ENCODE data around the gene GLOD5.

The GLOD5 gene

DNA sequence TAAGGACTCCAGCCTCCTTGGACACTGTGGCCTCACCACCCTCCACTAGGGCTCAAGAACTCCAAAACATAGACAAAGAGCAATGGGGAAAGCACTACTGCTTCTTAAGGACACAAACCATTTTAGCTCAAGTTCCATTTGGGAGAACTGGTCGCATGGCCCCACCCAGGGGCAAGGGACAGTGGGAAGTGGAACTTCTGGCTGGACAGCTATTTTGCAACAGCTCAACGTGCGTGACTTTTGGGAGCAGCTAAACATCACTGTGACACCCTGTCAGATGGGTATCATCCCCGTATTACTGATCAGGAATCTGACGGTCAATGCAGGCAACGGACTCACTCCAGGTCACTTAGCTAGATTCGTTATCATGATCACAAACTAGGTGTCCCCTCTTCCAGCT, 9.0 kb upstream of the GLOD5 start:
- DNase-seq (ENCODE audit: low read depth, low spot score), result no peak

DNA sequence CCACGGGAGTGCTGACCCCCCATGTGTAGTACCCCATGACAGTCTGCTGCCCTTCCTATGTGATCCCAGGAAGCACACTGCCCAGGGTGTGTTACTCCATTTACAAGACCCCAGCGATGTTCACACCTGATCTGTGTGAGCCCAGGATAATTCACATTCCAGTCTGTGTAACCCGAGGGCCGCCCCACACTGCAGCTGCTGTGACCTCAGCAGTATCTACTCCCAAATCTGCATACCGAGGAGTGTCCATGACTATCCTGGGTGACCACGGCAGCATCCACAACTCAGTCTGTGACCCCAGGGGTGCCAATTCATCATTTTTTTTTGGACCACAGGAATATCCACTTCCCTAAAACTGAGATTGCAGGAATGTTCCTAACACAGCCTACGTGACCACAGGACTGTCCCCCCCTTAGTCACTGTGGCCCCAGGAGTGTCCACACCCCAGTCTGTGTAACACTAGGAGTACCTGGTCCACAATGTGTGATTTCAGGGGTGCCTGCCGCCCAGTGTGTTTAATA, 7.8 kb upstream of the GLOD5 start:
- no peak overlapping the region for H3K27ac ChIP-seq
- DNase-seq (ENCODE audit: low read depth, low spot score), result no peak

More for the DNA sequence above, 9.0 kb upstream of the GLOD5 start:
- H3K27ac ChIP-seq, result no peak overlapping the region

DNA sequence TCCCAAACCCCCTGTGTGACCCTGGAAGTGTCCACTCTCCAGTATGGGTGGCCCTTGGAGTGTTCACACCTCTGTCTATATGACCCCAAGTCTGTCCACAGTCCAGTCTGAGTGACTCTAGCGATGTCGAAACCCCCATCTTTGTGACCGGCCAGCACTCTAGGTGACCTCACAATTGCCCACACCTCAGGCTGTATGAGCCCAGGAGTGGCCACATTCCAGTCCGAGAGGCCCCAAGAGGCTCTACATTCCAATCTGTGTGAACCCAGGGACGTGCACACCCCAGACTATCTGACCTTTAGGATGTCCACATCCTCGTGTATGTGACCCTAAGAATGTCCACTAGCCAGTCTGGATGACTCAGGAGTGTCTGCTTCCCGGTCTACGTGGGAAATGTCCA, 7.3 kb upstream of the GLOD5 start:
- DNase-seq (ENCODE audit: low read depth, low spot score), result no peak

GRCh38 chrX:48769230-48769629, 7.7 kb downstream of the GLOD5 start:
- H3K27ac ChIP-seq, result no peak overlapping the region
- no peak for DNase-seq (ENCODE audit: low read depth, low spot score)

More for the DNA sequence above, 7.3 kb upstream of the GLOD5 start:
- no peak overlapping the region for H3K27ac ChIP-seq

DNA sequence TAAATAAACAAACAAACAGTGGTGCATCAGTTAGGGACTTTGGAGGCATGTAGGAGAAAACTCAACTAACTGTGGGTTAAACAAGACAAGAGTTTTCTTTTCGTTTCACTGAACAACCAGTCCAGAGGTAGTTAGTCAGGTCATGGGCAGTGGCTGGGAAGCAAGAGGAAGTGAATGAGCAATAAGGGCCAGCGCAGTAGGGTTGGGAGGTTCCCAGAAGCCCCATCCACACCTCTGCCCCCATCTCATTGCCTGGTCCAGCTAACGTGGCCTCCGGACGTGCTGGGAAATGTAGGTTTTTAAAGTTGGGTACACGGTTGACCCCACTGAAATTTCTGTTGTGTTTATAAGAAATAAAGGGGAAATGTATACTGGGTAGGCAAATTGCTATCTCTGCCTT, 8.7 kb downstream of the GLOD5 start:
- DNase-seq (ENCODE audit: low read depth, low spot score), result no peak

GRCh38 chrX:48772602-48773001, 11.1 kb downstream of the GLOD5 start:
- H3K27ac ChIP-seq, result no peak overlapping the region
- DNase-seq (ENCODE audit: low read depth, low spot score), result no peak

More for the DNA sequence above, 8.7 kb downstream of the GLOD5 start:
- H3K27ac ChIP-seq, result no peak overlapping the region

GRCh38 chrX:48776818-48777439, 15.4 kb downstream of the GLOD5 start:
- no peak for DNase-seq (ENCODE audit: low read depth, low spot score)
- H3K27ac ChIP-seq, result no peak overlapping the region

DNA sequence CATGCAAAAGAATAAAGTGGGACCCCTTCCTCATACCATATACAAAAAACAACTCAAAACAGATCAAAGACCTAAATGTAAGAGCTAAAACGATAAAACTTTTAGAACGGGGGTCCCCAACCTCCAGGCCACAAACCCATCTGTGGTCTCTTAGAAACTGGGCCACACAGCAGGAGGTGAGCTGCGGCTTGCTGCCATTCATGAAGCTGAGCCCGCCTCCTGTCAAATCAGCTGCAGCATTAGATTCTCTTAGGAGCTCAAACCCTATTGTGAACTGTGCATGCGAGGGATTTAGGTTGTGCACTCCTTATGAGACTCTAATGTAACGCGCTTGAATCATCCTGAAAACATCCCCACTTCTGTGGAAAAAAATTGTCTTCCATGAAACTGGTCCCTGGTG, 17.9 kb downstream of the GLOD5 start:
- no peak for DNase-seq (ENCODE audit: low read depth, low spot score)
- no peak overlapping the region for H3K27ac ChIP-seq

DNA sequence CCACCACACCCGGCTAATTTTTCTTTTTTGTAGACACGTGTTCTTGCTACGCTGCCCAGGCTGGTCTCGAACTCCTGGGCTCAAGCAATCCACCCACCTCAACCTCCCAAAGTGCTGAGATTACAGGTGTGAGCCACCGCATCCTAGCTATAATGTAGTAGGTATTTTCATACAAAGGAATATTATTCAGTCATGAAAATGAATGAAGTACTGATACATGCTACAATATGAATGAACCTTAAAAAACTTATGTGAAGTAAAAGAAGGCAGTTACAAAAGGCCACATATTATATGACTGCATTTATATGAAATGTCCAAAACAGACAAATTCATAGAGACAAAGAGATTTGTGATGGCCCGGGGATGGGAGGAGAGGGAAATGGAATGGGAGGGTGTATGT, 20.2 kb downstream of the GLOD5 start:
- no peak for DNase-seq (ENCODE audit: low read depth, low spot score)
- H3K27ac ChIP-seq, result no peak overlapping the region

GRCh38 chrX:48782216-48782615, 20.7 kb downstream of the GLOD5 start:
- no peak overlapping the region for H3K27ac ChIP-seq
- DNase-seq (ENCODE audit: low read depth, low spot score), result no peak

DNA sequence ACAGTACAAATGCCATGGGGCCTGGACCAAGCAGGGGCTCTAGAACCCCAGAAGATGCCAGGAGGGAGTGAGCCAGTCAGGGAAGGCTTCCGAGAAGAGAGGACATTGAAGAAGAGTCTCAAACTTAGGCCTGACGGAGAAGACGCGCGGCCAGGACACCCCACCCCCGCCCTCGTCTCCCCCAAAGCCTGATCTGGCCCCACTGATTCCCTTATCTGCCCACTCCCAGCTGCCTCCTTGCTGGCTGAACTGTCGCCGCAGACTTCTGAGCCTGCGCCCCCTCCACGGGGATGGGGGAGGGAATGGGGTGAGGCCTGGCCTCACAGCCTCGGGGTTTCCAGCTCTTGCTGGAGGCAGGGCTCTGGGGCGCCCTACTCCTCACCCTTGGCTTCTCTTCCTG, 21.2 kb downstream of the GLOD5 start:
- DNase-seq (ENCODE audit: low read depth, low spot score), result no peak
- H3K27ac ChIP-seq, result no peak overlapping the region

DNA sequence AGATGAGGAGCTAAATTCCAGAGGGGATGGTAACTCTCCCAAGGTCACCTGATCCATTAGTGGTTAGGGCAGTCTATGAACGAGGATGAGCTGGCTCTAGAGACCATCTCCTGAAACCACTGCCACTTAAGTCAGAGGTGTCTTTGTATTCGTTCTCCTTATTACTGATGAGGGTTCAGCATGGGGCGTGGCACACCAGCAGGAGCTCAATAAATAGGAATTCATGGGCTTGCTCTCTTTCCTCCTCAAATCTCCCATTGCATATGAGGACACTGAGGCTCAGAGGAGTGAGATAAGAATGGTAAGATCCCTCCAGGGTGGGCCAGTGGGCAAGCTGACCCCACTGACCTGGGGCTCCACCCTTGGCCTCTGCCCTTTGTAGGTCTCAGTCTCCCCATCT, 23.2 kb downstream of the GLOD5 start:
- H3K27ac ChIP-seq, result no peak overlapping the region
- DNase-seq (ENCODE audit: low read depth, low spot score), result no peak

DNA sequence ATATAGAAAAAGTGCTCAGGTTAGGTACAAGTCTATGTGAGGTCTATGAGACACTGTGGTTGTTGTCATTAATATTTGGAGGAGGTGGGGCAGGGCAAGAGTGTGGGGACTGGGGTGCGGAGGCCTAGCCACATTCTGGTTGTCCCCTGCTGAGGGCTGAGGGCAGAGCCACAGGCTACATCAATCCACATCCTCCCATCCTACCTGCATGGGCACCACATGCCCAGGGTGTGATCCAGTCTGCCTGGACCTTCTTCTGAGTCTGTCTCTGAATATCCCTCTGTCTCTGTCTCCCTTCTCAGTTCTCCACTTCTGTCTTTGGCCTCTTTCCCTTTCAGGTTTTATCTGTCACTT, 23.6 kb downstream of the GLOD5 start:
- DNase-seq (ENCODE audit: low read depth, low spot score), result no peak
- no peak overlapping the region for H3K27ac ChIP-seq

DNA sequence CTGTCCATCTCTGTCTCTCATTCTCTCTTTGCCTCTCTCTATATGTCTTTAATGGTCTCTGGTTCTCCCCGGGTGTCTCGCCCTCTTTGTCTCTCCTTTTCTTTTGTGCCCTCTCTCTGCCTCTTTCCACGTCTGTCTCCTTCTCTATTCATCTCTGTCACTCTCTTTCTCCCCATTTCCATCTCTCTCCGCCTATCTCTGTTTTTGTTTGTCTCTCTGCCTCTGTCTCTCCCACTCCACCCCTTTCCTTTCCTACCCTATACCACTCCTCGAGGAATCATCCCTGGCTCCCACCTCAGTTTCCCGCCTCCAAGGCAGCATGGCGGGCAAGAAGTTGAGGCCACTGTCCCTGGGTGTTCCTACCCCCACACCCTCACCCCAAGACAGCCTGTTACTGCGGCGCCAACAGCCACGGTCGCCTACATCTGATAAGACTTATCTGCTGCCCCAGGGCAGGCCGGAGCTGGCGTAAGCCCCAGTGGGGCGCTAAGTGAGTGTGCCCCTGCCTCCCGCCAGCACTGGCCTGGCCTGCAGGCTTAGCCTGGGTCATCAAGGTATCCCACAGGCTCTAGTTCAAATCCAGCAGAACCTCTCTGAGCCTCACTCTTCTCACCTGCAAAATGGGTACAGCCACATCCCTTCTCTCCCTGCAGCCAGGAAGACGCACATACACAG, 24.1 kb downstream of the GLOD5 start:
- DNase-seq (ENCODE audit: low read depth, low spot score), result no peak
- H3K27ac ChIP-seq, result no peak overlapping the region

DNA sequence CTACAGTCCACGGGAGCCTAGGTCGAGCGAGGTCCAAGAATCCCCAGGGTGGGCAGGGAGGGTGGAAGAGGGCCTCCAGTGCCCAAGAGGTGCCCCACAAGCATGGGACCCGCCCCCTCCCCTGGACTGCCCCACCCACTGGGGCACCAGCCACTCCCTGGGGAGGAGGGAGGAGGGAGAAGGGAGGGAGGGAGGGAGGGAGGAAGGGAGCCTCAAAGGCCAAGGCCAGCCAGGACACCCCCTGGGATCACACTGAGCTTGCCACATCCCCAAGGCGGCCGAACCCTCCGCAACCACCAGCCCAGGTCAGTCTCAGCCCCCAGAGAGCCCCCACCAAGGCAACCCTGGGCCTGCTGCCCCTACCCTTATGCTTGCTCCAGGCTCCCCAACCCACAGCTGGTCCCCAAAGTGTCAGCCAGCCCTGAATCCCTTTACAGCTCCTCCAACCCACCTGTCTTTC, 24.8 kb downstream of the GLOD5 start, which contains the start of gene GATA1:
Gene GATA1 (plus strand): TSS at position 250 of the 460 bp plus-strand sequence. CDS start 4,520 bp downstream, outside the sequence.
- no peak for DNase-seq (ENCODE audit: low read depth, low spot score)
- H3K27ac ChIP-seq, result no peak within 1 kb of the TSS

- no peak overlapping the region for H3K27ac ChIP-seq
- DNase-seq (ENCODE audit: low read depth, low spot score), result no peak
Observed at GRCh38 chrX:48786825-48787504, 25.4 kb downstream of the GLOD5 start.

DNA sequence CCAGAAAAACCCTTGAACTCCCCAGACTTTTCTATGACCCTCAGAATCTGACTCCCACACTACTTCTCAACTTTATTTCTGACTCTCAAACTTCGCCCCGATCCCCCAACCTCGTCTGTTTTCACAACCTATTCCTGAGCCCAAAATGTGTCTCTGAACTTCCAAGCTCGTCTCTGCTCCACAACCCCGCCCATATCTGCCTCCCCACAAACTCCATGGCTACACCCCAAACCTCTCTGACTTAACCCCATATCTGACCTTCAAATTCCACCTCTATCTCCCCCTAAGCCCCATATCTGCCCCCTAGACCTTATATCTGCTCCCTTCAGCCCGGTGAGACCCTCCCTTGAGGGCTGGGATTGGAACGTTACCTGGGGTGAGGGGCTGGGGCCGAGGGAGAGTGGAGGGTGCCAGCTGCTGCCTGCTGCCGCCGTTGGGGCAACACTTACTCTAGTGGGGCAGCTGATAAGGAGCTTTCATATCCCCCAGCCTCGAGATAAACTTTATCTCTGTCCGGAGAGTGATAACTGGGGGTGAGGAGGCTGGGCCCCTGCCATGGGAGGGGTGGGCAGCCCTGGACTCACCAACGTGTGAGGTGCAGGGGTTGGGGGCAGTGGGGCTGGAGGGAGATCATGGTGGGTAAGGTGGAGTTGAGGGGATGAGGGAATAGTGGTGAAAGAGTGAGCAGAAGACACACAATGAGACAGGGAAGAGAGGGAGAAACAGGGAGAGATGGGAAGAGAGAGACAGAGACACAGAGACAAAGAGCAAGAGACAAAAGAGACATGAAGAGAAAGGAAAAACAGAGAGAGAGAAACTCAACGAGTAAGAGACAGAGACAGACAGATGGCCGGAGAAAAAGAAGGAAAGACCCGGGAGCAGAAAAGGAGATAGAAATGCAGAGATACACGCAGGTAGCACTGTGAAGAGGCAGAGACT, 26.2 kb downstream of the GLOD5 start:
- no peak overlapping the region for H3K27ac ChIP-seq
- DNase-seq (ENCODE audit: low read depth, low spot score), result no peak

DNA sequence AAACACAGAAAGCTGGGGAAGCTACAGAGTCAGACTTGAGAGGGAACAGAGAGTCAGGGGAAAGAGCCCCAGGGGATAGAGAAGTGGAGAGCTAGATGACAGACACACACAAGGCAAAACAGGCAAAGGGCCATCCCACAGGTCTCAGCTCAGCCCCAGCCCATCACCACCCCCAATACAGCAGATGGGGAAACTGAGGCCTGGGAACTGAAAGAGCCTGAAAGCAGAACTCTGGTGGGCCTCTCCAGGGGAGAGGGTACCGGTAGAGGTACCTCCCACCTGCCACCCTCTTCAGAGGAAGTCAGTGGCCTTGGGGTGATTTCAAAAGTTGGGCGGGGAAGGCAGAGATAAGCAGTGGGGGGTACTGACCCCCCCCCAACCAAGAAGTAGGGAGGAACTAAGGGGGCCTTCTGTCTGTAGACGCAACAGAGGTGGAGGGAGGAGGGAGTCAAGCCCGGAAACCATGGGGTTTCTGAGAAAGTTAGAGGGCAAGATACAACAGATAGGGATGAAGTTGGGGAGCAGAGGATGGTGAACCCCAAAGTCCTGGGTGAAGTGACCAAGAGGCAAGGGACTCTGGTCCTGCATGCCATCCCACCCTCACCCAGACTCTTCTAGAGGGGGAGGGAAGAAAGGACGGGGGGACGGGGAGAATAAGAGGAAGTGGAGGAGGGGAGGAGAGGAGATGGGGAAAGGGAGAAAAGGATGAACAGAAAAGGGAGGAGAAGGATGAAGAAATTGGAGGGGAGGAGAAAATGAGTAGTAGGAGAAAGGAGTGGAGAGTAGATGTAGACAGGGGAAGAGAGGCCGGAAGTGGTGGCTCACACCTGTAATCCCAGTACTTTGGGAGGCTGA, 28.0 kb downstream of the GLOD5 start:
- no peak overlapping the region for H3K27ac ChIP-seq

DNA sequence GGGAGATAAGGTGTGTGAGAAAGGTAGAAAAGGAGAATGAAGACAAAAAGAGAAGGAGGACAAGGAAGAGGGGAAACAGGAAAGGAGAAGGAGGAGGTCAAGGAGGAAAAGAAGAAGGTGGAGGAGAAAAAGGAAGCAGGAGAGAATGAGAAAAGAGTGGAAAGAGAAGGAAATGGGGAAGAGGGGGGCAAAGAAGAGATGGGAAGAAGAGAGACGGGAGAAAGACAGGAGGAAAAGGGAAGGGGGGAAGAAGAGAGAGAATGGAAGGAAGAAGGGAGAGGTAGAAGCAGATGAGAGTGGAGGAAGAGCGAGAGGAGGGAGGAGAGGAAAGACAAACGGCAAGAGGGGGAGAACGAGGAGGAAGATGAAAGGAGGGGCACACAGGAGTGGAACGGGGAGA, 28.9 kb downstream of the GLOD5 start:
- no peak for DNase-seq (ENCODE audit: low read depth, low spot score)
- H3K27ac ChIP-seq, result no peak overlapping the region

More for the DNA sequence above, 28.0 kb downstream of the GLOD5 start:
- DNase-seq (ENCODE audit: low read depth, low spot score), result no peak

All from epithelial cell of prostate (primary cell).